ENCODE measurements around the gene WEE1.
"Not testable (repeated sequence)": the region's sequence is repeated elsewhere in the genome, so short reads cannot be mapped to it uniquely, and the experiment has no call there.

DNA sequence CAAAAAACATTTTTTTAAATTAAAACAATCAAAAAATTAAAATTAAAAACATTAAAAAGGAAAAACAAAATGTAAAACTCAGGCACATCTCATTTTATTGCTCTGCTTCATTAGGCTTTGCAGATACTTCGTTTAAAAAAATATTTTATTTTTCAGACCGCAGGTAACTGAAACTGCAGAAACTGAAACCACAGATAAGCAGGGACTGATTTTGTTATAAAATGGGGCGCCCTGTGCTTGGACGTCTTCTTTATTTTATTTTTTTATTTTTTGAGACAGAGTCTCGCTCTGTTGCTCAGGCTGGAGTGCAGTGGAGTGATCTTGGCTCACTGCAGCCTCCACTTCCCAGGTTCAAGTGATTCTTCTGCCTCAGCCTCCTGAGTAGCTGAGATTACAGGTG is 24.3 kb upstream of the WEE1 start:
- TF ChIP-seq, protein P1, sequence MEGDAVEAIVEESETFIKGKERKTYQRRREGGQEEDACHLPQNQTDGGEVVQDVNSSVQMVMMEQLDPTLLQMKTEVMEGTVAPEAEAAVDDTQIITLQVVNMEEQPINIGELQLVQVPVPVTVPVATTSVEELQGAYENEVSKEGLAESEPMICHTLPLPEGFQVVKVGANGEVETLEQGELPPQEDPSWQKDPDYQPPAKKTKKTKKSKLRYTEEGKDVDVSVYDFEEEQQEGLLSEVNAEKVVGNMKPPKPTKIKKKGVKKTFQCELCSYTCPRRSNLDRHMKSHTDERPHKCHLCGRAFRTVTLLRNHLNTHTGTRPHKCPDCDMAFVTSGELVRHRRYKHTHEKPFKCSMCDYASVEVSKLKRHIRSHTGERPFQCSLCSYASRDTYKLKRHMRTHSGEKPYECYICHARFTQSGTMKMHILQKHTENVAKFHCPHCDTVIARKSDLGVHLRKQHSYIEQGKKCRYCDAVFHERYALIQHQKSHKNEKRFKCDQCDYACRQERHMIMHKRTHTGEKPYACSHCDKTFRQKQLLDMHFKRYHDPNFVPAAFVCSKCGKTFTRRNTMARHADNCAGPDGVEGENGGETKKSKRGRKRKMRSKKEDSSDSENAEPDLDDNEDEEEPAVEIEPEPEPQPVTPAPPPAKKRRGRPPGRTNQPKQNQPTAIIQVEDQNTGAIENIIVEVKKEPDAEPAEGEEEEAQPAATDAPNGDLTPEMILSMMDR (IDR thresholded peaks at IDR 0.05; ENCODE audit: extremely low read depth in 1 of 2, insufficient read depth in 1 of 2, low read depth in 1 of 2, low read length in 2 of 2), result not testable (repeated sequence)
- TF ChIP-seq POLR2AphosphoS5 (IDR thresholded peaks at IDR 0.05; ENCODE audit: insufficient read depth, low read depth, low read length); POLR2A (IDR thresholded peaks at IDR 0.05; ENCODE audit: low read depth, low read length); EZH2 (IDR thresholded peaks at IDR 0.05; ENCODE audit: borderline replicate concordance, low read depth, low read length, severe bottlenecking): not testable (repeated sequence)
- TF ChIP-seq, protein P2, sequence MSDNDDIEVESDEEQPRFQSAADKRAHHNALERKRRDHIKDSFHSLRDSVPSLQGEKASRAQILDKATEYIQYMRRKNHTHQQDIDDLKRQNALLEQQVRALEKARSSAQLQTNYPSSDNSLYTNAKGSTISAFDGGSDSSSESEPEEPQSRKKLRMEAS (IDR thresholded peaks at IDR 0.05; ENCODE audit: insufficient read depth, insufficient read length), result not testable (repeated sequence)
